ENCODE results near the gene ZNF770. TPM values are rescaled to one million over a fixed set of nuclear protein-coding genes. Genes with fewer than 3 reads are reported as not detected.
A peak's percentile ranks its signal among the peaks of the same experiment; 100 is the strongest.

The ZNF770 gene, protein sequence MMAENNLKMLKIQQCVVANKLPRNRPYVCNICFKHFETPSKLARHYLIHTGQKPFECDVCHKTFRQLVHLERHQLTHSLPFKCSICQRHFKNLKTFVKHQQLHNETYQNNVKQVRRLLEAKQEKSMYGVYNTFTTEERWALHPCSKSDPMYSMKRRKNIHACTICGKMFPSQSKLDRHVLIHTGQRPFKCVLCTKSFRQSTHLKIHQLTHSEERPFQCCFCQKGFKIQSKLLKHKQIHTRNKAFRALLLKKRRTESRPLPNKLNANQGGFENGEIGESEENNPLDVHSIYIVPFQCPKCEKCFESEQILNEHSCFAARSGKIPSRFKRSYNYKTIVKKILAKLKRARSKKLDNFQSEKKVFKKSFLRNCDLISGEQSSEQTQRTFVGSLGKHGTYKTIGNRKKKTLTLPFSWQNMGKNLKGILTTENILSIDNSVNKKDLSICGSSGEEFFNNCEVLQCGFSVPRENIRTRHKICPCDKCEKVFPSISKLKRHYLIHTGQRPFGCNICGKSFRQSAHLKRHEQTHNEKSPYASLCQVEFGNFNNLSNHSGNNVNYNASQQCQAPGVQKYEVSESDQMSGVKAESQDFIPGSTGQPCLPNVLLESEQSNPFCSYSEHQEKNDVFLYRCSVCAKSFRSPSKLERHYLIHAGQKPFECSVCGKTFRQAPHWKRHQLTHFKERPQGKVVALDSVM
- 28.2 TPM for total RNA-seq

DNA sequence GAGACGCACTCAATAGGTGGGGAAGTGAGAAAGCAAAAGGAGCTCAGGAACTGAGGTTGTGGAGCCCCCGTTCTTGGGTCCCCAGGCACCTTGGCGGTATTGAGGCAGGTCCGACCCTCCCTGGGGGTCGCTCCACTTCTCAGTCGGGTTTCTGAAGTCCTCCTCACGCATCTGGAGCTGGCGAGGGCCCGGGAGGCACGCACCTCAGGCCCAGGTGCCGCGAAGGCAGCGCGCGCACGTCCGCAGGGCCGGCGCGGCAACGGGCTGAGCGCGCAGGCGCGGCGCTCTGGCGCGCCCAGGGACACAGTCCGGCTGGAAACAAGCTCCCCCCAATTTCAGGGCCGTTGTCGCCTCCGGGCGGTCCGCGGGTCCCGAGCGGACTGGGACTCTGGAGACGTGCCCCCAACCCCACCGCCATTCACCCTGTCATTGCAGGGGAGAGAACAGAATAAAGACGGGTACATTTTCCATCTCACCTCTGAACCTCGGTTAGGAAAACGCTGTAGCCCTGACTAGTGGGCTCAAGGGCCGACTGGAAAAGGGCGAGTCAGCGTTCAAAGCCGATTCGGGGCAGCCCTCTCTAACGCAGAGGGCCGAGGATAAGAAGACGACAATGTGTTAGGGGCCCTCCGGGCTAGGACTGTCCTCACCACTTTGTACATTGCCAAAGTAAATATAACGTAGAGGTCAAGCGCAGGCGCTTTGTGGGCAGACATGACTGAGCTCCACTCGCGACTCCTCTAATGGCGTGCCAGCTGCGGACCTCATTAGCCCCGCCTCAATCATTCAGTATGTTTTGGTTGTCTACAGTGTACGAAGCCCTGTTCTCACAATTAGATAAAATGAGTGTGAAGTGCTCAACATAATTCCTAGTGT is at the start of gene ZNF770:
TSS of gene ZNF770 (minus strand) at position 261 of the 876 bp plus-strand sequence. CDS start 4,853 bp downstream, outside the sequence.
- peak; percentile 29 to 76 for TF ChIP-seq POLR2AphosphoS5 (IDR thresholded peaks at IDR 0.05; ENCODE audit: insufficient read depth in 1 of 2, low read depth in 1 of 2)
- TF ChIP-seq, protein P1, sequence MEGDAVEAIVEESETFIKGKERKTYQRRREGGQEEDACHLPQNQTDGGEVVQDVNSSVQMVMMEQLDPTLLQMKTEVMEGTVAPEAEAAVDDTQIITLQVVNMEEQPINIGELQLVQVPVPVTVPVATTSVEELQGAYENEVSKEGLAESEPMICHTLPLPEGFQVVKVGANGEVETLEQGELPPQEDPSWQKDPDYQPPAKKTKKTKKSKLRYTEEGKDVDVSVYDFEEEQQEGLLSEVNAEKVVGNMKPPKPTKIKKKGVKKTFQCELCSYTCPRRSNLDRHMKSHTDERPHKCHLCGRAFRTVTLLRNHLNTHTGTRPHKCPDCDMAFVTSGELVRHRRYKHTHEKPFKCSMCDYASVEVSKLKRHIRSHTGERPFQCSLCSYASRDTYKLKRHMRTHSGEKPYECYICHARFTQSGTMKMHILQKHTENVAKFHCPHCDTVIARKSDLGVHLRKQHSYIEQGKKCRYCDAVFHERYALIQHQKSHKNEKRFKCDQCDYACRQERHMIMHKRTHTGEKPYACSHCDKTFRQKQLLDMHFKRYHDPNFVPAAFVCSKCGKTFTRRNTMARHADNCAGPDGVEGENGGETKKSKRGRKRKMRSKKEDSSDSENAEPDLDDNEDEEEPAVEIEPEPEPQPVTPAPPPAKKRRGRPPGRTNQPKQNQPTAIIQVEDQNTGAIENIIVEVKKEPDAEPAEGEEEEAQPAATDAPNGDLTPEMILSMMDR (IDR thresholded peaks at IDR 0.05): peak in 1 of 3 experiments; percentile 32
- peak in 1 of 2 donors; percentile 47 for TF ChIP-seq POLR2A (IDR thresholded peaks at IDR 0.05)
- H3K27me3 ChIP-seq: no peaks in the 10 kb centered on the region
- no peaks in the 10 kb centered on the region for H3K36me3 ChIP-seq
- peak within 1 kb of the TSS; percentile 84 to 93 for H3K4me3 ChIP-seq
- no peaks in the 10 kb centered on the region for H3K9me3 ChIP-seq
- intact Hi-C loops (cut with DNase I): no loop called here
- no peak for DNase-seq (ENCODE audit: extremely low spot score in 2 of 2)
- H3K4me1 ChIP-seq: peaks cover 45% of the 10 kb centered on the region
- H3K27ac ChIP-seq: peak within 1 kb of the TSS; percentile 98

DNA sequence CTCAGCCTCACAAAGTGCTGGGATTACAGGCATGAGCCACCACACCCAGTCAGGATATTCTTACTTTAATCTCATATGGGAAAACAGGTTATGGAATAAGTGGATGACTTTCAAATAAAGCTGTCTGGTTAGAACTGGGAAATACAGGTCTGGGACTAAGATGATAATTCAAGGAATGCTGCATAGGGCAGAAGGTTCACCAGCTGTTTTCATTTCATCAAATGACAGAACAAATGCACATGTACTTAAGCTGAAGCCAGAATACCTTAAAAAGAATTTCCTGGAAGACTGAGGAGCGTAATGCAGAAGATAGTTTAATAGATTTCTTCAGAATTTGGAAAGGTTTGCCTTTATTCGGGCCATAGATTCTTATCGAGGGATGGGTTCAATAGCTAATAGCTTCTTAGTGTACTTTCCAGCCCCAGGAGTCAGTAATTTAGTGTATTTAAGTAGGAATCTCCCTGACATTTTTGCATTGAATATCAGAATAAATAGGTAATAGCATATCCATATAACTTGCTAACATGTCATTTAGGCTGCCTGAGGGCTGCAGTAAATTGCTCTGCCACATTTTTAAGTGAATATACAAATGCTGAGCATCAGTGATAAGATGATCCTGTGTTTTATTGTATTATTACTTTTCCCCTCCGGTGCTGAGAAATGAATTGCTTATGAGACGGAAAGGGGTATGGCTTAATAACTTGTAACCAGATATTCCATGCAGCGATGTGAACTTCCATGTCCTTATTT is 40.3 kb upstream of the ZNF770 start:
- intact Hi-C loops (cut with DNase I): no loop called here
- no peaks in the 10 kb centered on the region for H3K9me3 ChIP-seq
- TF ChIP-seq POLR2AphosphoS5 (IDR thresholded peaks at IDR 0.05; ENCODE audit: insufficient read depth in 1 of 2, low read depth in 1 of 2) (no peak), POLR2A (IDR thresholded peaks at IDR 0.05) (no peak)
- TF ChIP-seq, protein P1 (IDR thresholded peaks at IDR 0.05): no peak
- no peak for DNase-seq (ENCODE audit: extremely low spot score in 2 of 2)
- H3K4me1 ChIP-seq: no peaks in the 10 kb centered on the region
- H3K27ac ChIP-seq: no peak overlapping the region
- H3K36me3 ChIP-seq: no peaks in the 10 kb centered on the region
- no peaks in the 10 kb centered on the region for H3K27me3 ChIP-seq
- no peak overlapping the region for H3K4me3 ChIP-seq

DNA sequence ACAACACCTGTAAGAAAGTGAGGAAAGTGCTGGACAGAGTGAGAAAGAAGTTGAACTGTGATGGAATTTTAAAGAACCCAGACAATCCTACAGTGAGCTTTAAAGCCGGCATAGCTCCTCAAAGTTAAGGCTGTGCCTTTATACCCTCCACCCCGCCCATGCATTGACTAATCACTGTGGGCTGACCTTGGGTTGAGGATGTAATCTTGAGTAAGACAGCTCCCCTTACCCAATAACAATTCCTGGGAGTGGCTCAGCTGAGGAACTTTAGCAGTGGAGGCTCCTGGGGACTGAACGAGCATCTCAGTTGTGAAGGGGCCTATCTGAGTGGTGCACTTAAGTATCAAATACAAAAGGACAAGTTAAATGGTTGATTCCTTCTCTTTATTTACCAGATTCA is 35.7 kb upstream of the ZNF770 start:
- intact Hi-C loops (cut with DNase I): no loop called here
- H3K36me3 ChIP-seq: no peaks in the 10 kb centered on the region
- no peak overlapping the region for H3K4me3 ChIP-seq
- DNase-seq (ENCODE audit: extremely low spot score in 2 of 2): no peak
- H3K27ac ChIP-seq: no peak overlapping the region
- no peaks in the 10 kb centered on the region for H3K27me3 ChIP-seq
- H3K4me1 ChIP-seq: peaks cover 7% of the 10 kb centered on the region
- TF ChIP-seq, protein P1 (IDR thresholded peaks at IDR 0.05): no peak
- TF ChIP-seq POLR2A (IDR thresholded peaks at IDR 0.05): no peak
- H3K9me3 ChIP-seq: no peaks in the 10 kb centered on the region

GRCh38 chr15:35020974-35021373 is 32.9 kb upstream of the ZNF770 start:
- Histone ChIP-seq H3K4me3 (no peak overlapping the region), H3K4me1 (peaks cover 7% of the 10 kb centered on the region), H3K27me3 (no peaks in the 10 kb centered on the region), H3K36me3 (no peaks in the 10 kb centered on the region), H3K9me3 (no peaks in the 10 kb centered on the region), H3K27ac (no peak overlapping the region)
- DNase-seq (ENCODE audit: extremely low spot score in 2 of 2): no peak
- intact Hi-C loops (cut with DNase I): no loop called here
- TF ChIP-seq, protein P1 (IDR thresholded peaks at IDR 0.05): no peak
- TF ChIP-seq POLR2AphosphoS5 (IDR thresholded peaks at IDR 0.05; ENCODE audit: insufficient read depth in 1 of 2, low read depth in 1 of 2): no peak
- no peak for TF ChIP-seq POLR2A (IDR thresholded peaks at IDR 0.05)

Measured in vagina (tissue), 2 donors.